ENCODE measurements around the gene TRABD. TPM values are rescaled to one million over a fixed set of nuclear protein-coding genes. Genes with fewer than 3 reads are reported as not detected.

The TRABD gene
- total RNA-seq, 4 donors from 2014 or later: 39.3 to 55.1 (median 45.8) TPM

DNA sequence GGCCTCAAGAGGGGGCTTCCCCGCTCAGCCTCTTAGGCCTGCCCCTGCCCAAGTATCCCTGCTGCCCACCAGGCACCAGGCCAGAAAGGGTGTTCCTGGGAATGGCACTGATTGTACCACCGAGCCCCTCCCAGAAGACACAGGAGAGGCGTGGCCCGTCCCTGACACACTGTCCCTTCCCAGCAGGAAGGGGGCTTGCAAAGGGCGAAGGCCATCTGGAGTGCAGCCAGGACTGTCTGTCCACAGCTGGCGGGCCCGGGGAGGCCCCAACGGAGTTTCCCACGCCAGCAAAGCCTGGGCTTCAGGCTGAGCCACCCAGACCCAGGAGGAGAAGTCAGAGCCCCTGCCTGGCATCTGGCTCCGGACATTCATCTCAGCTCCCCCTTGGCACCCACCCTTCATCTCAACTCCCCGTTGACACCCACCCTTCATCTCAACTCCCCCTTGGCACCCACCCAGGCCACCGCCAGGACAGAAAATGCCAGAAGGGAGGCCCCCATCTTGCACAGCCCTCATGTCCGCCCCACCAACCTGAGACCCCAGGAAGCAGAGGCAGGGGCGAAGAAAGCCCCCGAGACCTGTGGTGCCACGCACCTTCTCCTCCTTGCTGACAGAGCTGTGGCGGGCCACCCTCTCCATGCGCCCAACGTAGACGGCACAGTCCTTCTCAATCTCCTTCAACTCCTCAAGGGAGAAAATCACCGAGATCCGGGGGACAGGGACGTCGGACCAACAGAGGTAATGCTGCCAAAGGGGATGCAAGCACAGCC, 39.7 kb downstream of the TRABD start:
- Histone ChIP-seq H3K27me3 (no peaks in the 10 kb centered on the region), H3K27ac (no peak overlapping the region), H3K9me3 (no peaks in the 10 kb centered on the region), H3K4me3 (no peak overlapping the region), H3K36me3 (peaks cover 45 to 100% (median 65%) of the 10 kb centered on the region in 3 donors), H3K4me1 (no peaks in the 10 kb centered on the region)
- intact Hi-C loops (cut with DNase I): no loop called here
- DNase-seq: no peak
- TF ChIP-seq POLR2A (IDR thresholded peaks at IDR 0.05): no peak
- TF ChIP-seq, protein P1, sequence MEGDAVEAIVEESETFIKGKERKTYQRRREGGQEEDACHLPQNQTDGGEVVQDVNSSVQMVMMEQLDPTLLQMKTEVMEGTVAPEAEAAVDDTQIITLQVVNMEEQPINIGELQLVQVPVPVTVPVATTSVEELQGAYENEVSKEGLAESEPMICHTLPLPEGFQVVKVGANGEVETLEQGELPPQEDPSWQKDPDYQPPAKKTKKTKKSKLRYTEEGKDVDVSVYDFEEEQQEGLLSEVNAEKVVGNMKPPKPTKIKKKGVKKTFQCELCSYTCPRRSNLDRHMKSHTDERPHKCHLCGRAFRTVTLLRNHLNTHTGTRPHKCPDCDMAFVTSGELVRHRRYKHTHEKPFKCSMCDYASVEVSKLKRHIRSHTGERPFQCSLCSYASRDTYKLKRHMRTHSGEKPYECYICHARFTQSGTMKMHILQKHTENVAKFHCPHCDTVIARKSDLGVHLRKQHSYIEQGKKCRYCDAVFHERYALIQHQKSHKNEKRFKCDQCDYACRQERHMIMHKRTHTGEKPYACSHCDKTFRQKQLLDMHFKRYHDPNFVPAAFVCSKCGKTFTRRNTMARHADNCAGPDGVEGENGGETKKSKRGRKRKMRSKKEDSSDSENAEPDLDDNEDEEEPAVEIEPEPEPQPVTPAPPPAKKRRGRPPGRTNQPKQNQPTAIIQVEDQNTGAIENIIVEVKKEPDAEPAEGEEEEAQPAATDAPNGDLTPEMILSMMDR (IDR thresholded peaks at IDR 0.05): no peak
- WGBS, 2 donors: no CpG with 5 or more reads among the region's 24 CpGs

DNA sequence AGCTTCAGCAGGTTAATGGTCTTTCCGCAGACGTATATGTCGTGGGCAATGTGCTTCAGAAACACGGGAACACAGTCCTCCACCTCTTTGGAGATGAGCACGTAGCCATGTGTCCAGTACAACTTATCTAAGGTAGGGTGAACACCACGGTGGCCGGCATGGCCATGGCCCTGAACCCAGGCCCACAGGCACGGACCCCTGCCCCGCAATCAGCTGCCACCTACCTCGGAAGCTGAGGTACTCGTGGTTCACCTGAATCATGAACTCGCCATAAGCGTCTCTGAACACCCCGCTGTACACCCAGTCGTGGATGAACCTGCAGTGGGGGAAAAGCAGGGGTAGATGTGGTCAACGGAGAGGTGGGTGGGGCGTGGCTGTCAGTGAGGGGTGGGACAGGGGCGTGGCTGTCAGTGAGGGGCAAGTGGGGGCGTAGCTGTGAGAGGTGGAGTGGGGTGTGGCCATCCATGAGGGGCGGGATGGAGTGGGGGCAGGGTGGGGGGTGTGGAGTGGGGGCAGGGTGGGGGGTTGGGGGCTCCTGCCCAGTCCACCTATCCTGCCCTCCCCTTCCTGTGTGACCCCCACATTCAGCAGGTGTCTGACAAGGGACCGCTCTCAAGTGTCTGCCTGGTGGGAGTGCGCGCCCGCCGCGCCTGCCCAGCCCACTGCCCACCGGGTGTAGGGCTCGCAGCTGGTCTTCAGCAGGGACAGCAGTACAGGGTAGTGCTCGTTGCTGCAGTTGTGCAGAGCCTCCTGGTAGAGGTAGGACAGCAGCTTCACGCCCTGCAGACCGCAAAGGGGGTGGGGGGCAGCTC, 40.6 kb downstream of the TRABD start:
- whole genome bisulfite sequencing, 2 donors: 98% methylated on average over 16 of the region's 31 CpGs; no CpG with 5 or more reads in 1 of the 2 donors
- intact Hi-C loops (cut with DNase I): no loop called here
- Histone ChIP-seq H3K36me3 (peaks cover 38 to 98% (median 58%) of the 10 kb centered on the region in 3 donors), H3K9me3 (no peaks in the 10 kb centered on the region), H3K27me3 (no peaks in the 10 kb centered on the region), H3K4me3 (no peak overlapping the region), H3K27ac (no peak overlapping the region), H3K4me1 (no peaks in the 10 kb centered on the region)
- no peak for DNase-seq
- TF ChIP-seq POLR2A (IDR thresholded peaks at IDR 0.05): no peak
- TF ChIP-seq, protein P1 (IDR thresholded peaks at IDR 0.05): no peak

DNA sequence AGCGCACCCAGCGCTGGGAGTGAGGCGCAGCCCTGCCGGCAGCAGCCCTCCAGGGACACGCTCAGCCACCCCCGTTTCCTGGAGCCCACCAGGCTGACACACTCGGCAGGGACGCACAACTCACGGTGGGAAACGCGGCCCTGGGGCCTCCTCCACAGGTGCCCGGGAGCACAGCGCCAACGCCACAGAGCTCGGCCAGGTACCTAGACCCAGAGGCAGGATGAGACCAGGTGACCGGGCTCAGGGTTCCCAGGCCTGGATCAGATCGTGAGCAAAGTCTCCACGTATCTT, 41.1 kb downstream of the TRABD start:
- Histone ChIP-seq H3K4me3 (no peak overlapping the region), H3K27me3 (no peaks in the 10 kb centered on the region), H3K36me3 (peaks cover 32 to 98% (median 53%) of the 10 kb centered on the region in 3 donors), H3K4me1 (no peaks in the 10 kb centered on the region), H3K27ac (no peak overlapping the region), H3K9me3 (no peaks in the 10 kb centered on the region)
- DNase-seq: no peak
- WGBS, 2 donors: 90 to 100% methylated on average over 2 to 5 of the region's 18 CpGs
- intact Hi-C loops (cut with DNase I): no loop called here
- TF ChIP-seq, protein P1 (IDR thresholded peaks at IDR 0.05): no peak
- no peak for TF ChIP-seq POLR2A (IDR thresholded peaks at IDR 0.05)

DNA sequence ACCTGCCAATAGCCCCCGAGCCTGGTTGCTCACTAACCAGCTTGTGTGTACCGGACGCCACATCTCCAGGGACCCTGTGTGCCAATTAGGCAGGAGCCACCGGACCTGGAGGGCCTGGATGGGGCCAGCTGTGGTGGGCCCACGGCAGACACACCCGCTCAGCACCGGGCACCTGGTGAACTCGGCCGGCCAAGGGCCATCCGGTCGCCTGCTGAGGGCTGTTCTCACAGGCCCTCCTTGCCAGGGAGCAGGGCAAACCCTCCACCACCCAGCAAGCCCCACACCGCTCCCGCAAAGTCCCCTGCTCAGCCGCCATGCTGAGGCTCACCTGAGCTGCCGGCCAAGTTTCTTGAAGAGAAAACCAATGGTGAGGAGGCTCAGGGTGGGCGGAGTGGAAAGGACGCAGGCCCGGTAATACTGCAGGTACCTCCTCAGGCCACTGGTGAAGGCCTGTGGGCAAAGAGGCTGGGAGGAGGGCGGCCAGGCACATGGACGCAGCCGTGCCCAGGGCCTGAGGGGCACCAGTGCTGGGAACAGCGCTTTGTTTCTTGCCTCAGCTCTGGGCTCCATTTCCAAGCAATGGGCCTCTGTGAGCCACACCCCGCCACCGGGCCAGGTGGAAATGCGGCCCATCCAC, 42.0 kb downstream of the TRABD start:
- no peaks in the 10 kb centered on the region for H3K9me3 ChIP-seq
- H3K27ac ChIP-seq: no peak overlapping the region
- H3K36me3 ChIP-seq: peaks cover 23 to 98% (median 44%) of the 10 kb centered on the region in 3 donors
- 92 to 94% methylated on average over 13 to 18 of the region's 25 CpGs for WGBS, 2 donors
- H3K27me3 ChIP-seq: no peaks in the 10 kb centered on the region
- no peak overlapping the region for H3K4me3 ChIP-seq
- TF ChIP-seq, protein P1 (IDR thresholded peaks at IDR 0.05): no peak
- no peak for TF ChIP-seq POLR2A (IDR thresholded peaks at IDR 0.05)
- no peaks in the 10 kb centered on the region for H3K4me1 ChIP-seq
- intact Hi-C loops (cut with DNase I): no loop called here
- DNase-seq: no peak

DNA sequence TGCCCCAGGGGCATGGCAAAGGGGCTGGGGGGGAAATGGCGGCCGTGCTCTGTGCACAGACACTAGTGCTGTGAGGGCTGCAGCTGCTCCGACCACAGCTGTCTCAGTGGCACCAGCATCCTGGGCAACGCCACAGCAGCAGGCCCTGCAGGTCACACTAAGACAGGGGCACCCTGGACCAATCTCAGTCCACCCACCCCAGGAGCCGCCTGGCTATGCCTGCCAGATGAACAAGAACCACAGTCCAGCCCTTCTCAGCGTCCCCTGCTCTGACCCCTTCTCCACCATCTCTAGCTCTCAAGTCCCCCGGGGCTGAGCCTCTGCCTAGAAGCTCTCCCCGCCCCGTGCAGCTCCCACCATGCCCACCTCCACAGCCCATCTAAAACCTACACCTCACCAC, 42.7 kb downstream of the TRABD start:
- 97 to 100% methylated on average over 4 to 7 of the region's 9 CpGs for WGBS, 2 donors
- Histone ChIP-seq H3K4me3 (no peak overlapping the region), H3K4me1 (no peaks in the 10 kb centered on the region), H3K9me3 (no peaks in the 10 kb centered on the region), H3K27ac (no peak overlapping the region), H3K36me3 (peaks cover 21 to 98% (median 39%) of the 10 kb centered on the region in 3 donors), H3K27me3 (no peaks in the 10 kb centered on the region)
- TF ChIP-seq, protein P1 (IDR thresholded peaks at IDR 0.05): no peak
- no peak for TF ChIP-seq POLR2A (IDR thresholded peaks at IDR 0.05)
- no peak for DNase-seq
- intact Hi-C loops (cut with DNase I): no loop called here

Measured in esophagus squamous epithelium (tissue), 5 donors.